Gastroesophageal sphincter (tissue), 3 donors: ENCODE results near the gene MSH3.

ENCODE experiments used
- CTCF ChIP-seq, 4 experiments: fragments of 200-600 bp in 2 of 4; fragments of 450-650 bp in 2 of 4; sonication (generic) in 1 of 4; IDR thresholded peaks; one replicate each; pipeline ENCODE4 v1.5.1; 2017 to 2019; ENCODE audit warnings: antibody characterized with exemption in 4 of 4, mild to moderate bottlenecking in 2 of 4, moderate library complexity in 2 of 4
- POLR2A ChIP-seq, 2 donors: fragments of 450-650 bp; IDR thresholded peaks; one replicate each; pipeline ENCODE4 v1.6.1; 2017; ENCODE audit warnings: antibody characterized with exemption in 2 of 2, mild to moderate bottlenecking in 2 of 2, moderate library complexity in 1 of 2

- TF ChIP-seq CTCF (IDR thresholded peaks at IDR 0.05), result no peak
- no peak for TF ChIP-seq POLR2A (IDR thresholded peaks at IDR 0.05)
Measured at GRCh38 chr5:80816590-80816989, 162.1 kb downstream of the MSH3 start.
